Measurements from ENCODE around the gene COL4A4.

DNA sequence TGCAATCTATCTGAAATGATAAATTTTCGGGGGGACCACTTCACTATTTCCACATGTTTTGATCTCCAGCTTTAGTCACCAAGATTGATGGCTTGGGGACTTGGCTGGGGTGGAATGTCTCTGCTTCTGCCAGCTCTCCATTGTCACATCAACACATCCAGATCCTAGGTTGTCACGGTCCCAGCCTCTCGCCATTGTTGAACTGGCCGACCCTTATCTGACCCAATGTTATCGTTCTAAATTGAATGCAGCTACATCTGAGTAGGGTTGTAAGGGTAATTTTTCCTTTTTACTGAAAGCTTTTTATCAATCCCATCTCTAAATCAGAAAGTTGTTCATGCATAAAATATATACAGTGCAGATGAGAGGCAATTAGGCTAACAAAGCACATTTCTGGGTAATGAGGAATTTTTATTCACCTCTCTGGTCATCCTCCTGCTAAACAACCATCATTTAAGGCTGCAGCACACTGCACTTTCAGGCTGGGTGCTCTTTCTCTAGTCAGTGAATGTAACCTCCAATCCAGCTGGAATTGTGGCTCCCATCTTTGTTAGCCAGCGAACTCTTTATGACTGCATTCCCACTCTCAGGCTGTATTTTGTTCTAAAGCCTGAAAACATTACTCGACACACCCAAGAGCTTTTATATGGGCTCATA, 128.2 kb downstream of the COL4A4 start:
- TF ChIP-seq, protein P1, sequence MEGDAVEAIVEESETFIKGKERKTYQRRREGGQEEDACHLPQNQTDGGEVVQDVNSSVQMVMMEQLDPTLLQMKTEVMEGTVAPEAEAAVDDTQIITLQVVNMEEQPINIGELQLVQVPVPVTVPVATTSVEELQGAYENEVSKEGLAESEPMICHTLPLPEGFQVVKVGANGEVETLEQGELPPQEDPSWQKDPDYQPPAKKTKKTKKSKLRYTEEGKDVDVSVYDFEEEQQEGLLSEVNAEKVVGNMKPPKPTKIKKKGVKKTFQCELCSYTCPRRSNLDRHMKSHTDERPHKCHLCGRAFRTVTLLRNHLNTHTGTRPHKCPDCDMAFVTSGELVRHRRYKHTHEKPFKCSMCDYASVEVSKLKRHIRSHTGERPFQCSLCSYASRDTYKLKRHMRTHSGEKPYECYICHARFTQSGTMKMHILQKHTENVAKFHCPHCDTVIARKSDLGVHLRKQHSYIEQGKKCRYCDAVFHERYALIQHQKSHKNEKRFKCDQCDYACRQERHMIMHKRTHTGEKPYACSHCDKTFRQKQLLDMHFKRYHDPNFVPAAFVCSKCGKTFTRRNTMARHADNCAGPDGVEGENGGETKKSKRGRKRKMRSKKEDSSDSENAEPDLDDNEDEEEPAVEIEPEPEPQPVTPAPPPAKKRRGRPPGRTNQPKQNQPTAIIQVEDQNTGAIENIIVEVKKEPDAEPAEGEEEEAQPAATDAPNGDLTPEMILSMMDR (IDR thresholded peaks at IDR 0.05; ENCODE audit: insufficient read depth, low read length, poor library complexity, severe bottlenecking), result no peak
- TF ChIP-seq EZH2phosphoT487 (conservative IDR thresholded peaks at IDR 0.05; ENCODE audit: low read length), result no peak

Measured in SU-DHL-6 (cell line).